Body of pancreas (tissue), 4 donors: Measurements from ENCODE around the gene TRMT11.

Source experiments
- POLR2A ChIP-seq, 3 donors: fragments of 450-650 bp; IDR thresholded peaks; one replicate each; pipeline ENCODE4 v1.6.1; 2016; ENCODE audit warnings: antibody characterized with exemption in 3 of 3, mild to moderate bottlenecking in 2 of 3
- TF ChIP-seq, protein P1 (sequence below), 7 experiments: fragments of 450-650 bp in 4 of 7; fragments of 200-600 bp in 3 of 7; sonication (generic) in 3 of 7; IDR thresholded peaks; one replicate each; pipeline ENCODE4 v1.5.1; 2016 to 2019; ENCODE audit warnings: antibody characterized with exemption in 7 of 7

DNA sequence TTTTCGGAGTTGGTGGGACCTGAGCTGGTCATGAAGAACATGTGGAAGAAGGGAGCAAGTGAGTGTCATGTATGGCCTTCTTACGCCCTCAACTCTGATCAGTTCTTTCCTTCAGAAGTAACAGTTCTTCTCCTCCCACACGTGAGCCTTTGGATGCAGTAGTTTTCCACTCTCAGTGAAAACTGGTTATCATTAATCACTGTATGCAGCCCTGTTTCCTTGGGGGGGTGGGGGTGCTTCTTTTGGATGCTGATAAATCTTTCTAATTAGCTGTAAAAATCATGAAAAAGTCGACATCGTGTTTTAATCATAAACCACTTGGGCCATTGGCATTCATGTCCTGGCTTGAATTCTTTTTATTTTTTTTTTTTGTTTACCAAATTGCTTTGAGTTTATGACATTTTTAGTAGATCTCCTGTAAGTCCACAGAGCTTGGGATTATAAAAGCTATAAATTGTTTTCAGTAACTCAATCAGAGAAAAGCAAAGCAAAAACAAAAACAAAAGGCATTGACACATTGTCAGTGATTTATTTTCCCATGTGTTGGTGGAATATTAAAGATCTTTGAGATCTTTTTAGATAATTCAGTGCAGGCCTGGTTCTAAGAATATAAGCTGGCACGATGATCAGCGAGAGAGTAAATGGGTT is 84.8 kb downstream of the TRMT11 start:
- TF ChIP-seq, protein P1, sequence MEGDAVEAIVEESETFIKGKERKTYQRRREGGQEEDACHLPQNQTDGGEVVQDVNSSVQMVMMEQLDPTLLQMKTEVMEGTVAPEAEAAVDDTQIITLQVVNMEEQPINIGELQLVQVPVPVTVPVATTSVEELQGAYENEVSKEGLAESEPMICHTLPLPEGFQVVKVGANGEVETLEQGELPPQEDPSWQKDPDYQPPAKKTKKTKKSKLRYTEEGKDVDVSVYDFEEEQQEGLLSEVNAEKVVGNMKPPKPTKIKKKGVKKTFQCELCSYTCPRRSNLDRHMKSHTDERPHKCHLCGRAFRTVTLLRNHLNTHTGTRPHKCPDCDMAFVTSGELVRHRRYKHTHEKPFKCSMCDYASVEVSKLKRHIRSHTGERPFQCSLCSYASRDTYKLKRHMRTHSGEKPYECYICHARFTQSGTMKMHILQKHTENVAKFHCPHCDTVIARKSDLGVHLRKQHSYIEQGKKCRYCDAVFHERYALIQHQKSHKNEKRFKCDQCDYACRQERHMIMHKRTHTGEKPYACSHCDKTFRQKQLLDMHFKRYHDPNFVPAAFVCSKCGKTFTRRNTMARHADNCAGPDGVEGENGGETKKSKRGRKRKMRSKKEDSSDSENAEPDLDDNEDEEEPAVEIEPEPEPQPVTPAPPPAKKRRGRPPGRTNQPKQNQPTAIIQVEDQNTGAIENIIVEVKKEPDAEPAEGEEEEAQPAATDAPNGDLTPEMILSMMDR (IDR thresholded peaks at IDR 0.05): no peak
- no peak for TF ChIP-seq POLR2A (IDR thresholded peaks at IDR 0.05)
